ENCODE data around the gene PRKACG.
"Not testable (repeated sequence)": the region's sequence is repeated elsewhere in the genome, so short reads cannot be mapped to it uniquely, and the experiment has no call there.

The PRKACG gene

GRCh38 chr9:68995776-68996175 is 18.1 kb downstream of the PRKACG start:
- in situ Hi-C loops (cut with MboI; ENCODE audit: low pct_unique_long_range_greater_than_20kb, low sequenced_read_pairs, unreplicated experiment), result loop anchor here (10.0 kb wide), 1 partner anchor 411 kb away; no protein-coding TSS in a partner anchor
- TF ChIP-seq, protein P1, sequence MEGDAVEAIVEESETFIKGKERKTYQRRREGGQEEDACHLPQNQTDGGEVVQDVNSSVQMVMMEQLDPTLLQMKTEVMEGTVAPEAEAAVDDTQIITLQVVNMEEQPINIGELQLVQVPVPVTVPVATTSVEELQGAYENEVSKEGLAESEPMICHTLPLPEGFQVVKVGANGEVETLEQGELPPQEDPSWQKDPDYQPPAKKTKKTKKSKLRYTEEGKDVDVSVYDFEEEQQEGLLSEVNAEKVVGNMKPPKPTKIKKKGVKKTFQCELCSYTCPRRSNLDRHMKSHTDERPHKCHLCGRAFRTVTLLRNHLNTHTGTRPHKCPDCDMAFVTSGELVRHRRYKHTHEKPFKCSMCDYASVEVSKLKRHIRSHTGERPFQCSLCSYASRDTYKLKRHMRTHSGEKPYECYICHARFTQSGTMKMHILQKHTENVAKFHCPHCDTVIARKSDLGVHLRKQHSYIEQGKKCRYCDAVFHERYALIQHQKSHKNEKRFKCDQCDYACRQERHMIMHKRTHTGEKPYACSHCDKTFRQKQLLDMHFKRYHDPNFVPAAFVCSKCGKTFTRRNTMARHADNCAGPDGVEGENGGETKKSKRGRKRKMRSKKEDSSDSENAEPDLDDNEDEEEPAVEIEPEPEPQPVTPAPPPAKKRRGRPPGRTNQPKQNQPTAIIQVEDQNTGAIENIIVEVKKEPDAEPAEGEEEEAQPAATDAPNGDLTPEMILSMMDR (IDR thresholded peaks at IDR 0.05; ENCODE audit: extremely low read depth, insufficient read depth, missing control alignments), result no peak
- no peak for DNase-seq (ENCODE audit: low spot score)

DNA sequence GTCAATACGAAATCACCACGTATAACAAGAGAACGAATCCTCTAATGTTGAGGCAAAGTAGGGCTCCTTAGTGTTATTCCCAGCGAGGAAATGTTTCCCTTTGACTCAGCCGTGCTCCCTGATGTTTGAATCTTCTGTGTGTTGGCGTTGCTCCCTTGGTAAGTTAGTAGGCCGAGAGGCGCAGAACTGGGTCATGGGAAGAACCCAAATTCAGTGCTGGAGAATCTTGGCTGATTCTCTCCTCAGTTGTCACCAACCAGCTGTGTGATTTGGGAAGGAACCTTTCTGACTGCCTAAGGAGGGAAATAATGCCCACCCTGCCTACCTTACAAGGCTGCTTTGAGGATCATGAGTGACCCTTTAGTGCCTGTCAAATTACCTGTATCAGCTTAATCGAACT is 22.5 kb downstream of the PRKACG start:
- TF ChIP-seq, protein P1 (IDR thresholded peaks at IDR 0.05; ENCODE audit: extremely low read depth, insufficient read depth, missing control alignments), result no peak
- in situ Hi-C loops (cut with MboI; ENCODE audit: low pct_unique_long_range_greater_than_20kb, low sequenced_read_pairs, unreplicated experiment), result loop anchor here (10.0 kb wide), 1 partner anchor 407 kb away; no protein-coding TSS in a partner anchor

GRCh38 chr9:68986949-68987348 is 27.0 kb downstream of the PRKACG start:
- DNase-seq (ENCODE audit: low spot score); in situ Hi-C loops (cut with MboI; ENCODE audit: low pct_unique_long_range_greater_than_20kb, low sequenced_read_pairs, unreplicated experiment): not testable (repeated sequence)

More for the DNA sequence above, 22.5 kb downstream of the PRKACG start:
- no peak for DNase-seq (ENCODE audit: low spot score)

DNA sequence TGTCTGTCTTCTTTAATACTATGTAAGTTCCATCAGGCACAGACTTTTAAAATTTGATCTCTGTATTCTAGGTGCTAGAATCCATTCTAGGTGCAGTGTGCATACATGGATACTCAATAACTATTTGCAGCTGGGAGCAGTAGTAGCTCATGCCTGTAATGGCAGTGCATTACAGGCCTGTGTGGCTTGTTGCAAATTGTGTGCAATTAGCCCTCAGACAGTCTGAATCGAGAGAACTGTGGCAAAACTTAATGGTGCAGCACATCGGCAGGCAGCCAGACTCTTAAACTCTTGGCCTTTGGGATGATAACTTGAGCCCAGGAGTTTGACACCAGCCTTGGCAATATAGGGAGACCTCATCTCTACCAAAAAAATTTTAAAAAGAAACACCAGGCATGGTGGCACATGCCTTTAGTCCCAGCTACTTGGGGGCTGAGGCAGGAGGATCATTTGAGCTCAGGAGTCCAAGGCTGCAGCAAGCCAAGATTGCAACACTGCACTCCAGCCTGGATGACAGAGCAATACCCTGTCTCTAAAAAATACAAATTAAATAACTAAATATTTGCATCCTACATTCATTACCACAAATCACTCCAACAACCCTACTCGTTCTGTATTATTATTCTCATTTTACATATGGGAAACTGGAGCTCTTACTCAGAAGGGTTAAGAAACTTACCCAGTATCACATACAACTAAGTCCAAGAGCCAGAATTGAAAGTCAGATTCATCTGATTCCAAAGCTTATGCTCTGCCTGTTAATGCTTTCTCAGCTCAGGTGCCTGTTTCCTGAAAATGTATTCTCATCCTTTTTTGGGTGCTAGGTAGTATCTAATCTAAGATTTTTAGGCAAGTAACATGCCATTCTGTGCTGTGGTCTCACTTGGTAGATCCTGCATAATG is 30.1 kb downstream of the PRKACG start:
- TF ChIP-seq, protein P1 (IDR thresholded peaks at IDR 0.05; ENCODE audit: extremely low read depth, insufficient read depth, missing control alignments), result no peak
- no peak for DNase-seq (ENCODE audit: low spot score)
- in situ Hi-C loops (cut with MboI; ENCODE audit: low pct_unique_long_range_greater_than_20kb, low sequenced_read_pairs, unreplicated experiment), result no loop called here

DNA sequence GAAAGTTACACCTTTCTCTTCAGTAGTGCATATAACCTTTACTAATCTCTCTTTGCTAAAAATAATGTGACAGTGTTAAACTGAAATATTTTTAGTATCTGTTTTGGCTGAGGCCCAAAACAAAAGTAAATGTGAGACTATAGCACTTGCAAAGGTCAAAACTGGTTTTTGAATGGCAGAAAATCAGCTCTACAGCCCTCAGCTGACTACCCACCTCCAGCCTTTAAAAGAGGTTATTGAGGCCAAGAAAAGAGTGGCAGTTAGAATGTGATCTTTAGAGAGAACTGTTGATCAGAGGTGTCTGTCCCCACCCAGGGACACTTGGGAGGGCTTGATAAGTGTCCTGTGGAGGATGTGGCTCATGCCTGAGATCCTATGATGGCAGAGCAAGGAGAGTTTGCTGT is 30.9 kb downstream of the PRKACG start:
- peak; percentile 37 for DNase-seq (ENCODE audit: low spot score)
- in situ Hi-C loops (cut with MboI; ENCODE audit: low pct_unique_long_range_greater_than_20kb, low sequenced_read_pairs, unreplicated experiment), result no loop called here
- TF ChIP-seq, protein P1 (IDR thresholded peaks at IDR 0.05; ENCODE audit: extremely low read depth, insufficient read depth, missing control alignments), result no peak

DNA sequence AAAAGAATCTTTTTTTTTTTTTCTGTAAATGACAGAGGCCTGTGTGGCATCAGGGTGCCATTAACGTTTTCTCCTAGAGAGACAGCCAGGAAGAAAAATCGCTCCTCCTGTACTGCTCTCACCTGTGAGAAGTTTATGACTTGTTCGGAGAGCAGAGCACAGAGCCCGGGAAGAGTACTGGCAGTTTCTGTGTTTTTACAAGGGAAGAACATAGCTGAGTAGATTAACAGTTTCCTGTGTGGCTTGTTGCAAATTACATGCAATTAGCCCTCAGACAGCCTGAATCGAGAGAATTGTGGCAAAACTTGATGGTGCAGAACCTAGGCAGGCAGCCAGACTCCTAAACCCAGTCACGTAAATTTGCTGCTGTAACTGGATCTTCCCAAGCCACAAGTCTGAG is 32.1 kb downstream of the PRKACG start:
- DNase-seq (ENCODE audit: low spot score), result peak; percentile 39
- in situ Hi-C loops (cut with MboI; ENCODE audit: low pct_unique_long_range_greater_than_20kb, low sequenced_read_pairs, unreplicated experiment), result no loop called here
- TF ChIP-seq, protein P1 (IDR thresholded peaks at IDR 0.05; ENCODE audit: extremely low read depth, insufficient read depth, missing control alignments), result no peak

DNA sequence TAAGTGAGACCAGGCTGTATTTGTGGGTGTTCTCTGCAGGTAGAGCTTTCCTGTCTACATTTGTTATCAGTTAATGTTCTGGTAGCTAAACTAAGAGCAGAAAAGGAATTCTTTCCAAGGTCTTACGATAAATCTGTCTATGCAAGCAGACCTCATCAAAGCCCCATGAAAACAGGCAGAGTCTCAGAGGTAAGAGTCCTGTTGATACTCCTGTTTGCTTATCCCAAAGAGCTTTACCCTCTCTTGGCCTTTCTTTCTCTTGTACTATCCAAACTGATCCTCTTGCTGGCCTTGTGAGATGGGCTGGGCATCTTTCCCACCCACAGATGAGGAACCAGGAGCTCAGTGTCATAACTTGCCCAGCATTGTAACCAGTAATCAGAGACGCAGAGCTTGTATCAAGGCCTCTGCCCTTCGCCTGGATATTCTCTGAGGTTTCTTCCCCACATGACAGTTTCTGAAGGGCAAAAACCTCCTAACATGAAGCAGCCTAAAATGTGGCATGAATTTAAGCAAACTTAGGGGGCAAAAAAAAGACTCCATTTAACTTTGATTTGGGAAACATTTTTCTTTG is 33.5 kb downstream of the PRKACG start:
- in situ Hi-C loops (cut with MboI; ENCODE audit: low pct_unique_long_range_greater_than_20kb, low sequenced_read_pairs, unreplicated experiment), result no loop called here
- TF ChIP-seq, protein P1 (IDR thresholded peaks at IDR 0.05; ENCODE audit: extremely low read depth, insufficient read depth, missing control alignments), result no peak
- no peak for DNase-seq (ENCODE audit: low spot score)
